ENCODE data around the gene MYO1H.

Gene MYO1H

GRCh38 chr12:109462868-109463692 lies 115.4 kb downstream of the MYO1H start (continued):
- TF ChIP-seq PRDM2 (tag by site-specific recombination; IDR thresholded peaks at IDR 0.05; ENCODE audit: borderline replicate concordance) = no peak
- no peak for TF ChIP-seq OVOL3 (tag by site-specific recombination; IDR thresholded peaks at IDR 0.05)
- TF ChIP-seq ZIC2 (tag by site-specific recombination; IDR thresholded peaks at IDR 0.05) = peak; percentile 96
- TF ChIP-seq SP2 (tag by site-specific recombination; IDR thresholded peaks at IDR 0.05) = 0 out of 2 replicates have a peak, but pooled peaks have one; percentile 20
- peak; percentile 56; the same call in 1 of the 2 replicates for TF ChIP-seq TCF7L2 (IDR thresholded peaks at IDR 0.05; ENCODE audit: borderline replicate concordance, low read depth, low read length)
- no peak for TF ChIP-seq ZSCAN30 (tag by site-specific recombination; IDR thresholded peaks at IDR 0.05)
- no peak for TF ChIP-seq GLI4 (tag by site-specific recombination; IDR thresholded peaks at IDR 0.05)
- TF ChIP-seq REPIN1 (tag by site-specific recombination; IDR thresholded peaks at IDR 0.05; ENCODE audit: low read depth) = no peak
- peak; percentile 35; the same call in 1 of the 2 replicates for TF ChIP-seq PRDM6 (tag by site-specific recombination; IDR thresholded peaks at IDR 0.05)
- peak; percentile 49 for TF ChIP-seq ZXDB (tag by site-specific recombination; IDR thresholded peaks at IDR 0.05)
- TF ChIP-seq ZNF391 (tag by site-specific recombination; IDR thresholded peaks at IDR 0.05; ENCODE audit: borderline replicate concordance, low read depth) = no peak
- no peak for TF ChIP-seq ZNF416 (tag by site-specific recombination; IDR thresholded peaks at IDR 0.05)
- 0 out of 2 replicates have a peak, but pooled peaks have one; percentile 28 for TF ChIP-seq ZNF366 (tag by site-specific recombination; conservative IDR thresholded peaks at IDR 0.05)
- TF ChIP-seq ZNF335 (tag by site-specific recombination; conservative IDR thresholded peaks at IDR 0.05) = 0 out of 2 replicates have a peak, but pooled peaks have one; percentile 25
- no peak for TF ChIP-seq ZNF37A (tag by site-specific recombination; IDR thresholded peaks at IDR 0.05)
- peak; percentile 72 for TF ChIP-seq SP7 (tag by site-specific recombination; IDR thresholded peaks at IDR 0.05)
- TF ChIP-seq GLIS1 (tag by site-specific recombination; IDR thresholded peaks at IDR 0.05) = peak; percentile 96
- TF ChIP-seq ZNF623 (tag by site-specific recombination; IDR thresholded peaks at IDR 0.05) = no peak
- TF ChIP-seq ZNF510 (tag by site-specific recombination; IDR thresholded peaks at IDR 0.05; ENCODE audit: insufficient replicate concordance) = no peak
- peak; percentile 86 for TF ChIP-seq FEZF1 (tag by site-specific recombination; IDR thresholded peaks at IDR 0.05)
- TF ChIP-seq ZNF664 (tag by site-specific recombination; IDR thresholded peaks at IDR 0.05) = no peak
- TF ChIP-seq ZNF146 (tag by site-specific recombination; IDR thresholded peaks at IDR 0.05) = no peak
- TF ChIP-seq ZNF223 (tag by site-specific recombination; IDR thresholded peaks at IDR 0.05) = no peak
- TF ChIP-seq SCRT2 (tag by site-specific recombination; IDR thresholded peaks at IDR 0.05) = no peak
- no peak for TF ChIP-seq ZNF26 (tag by site-specific recombination; IDR thresholded peaks at IDR 0.05)
- TF ChIP-seq PRDM1 (tag by site-specific recombination; IDR thresholded peaks at IDR 0.05) = no peak; the same call in 1 of the 2 replicates
- TF ChIP-seq CTCF (tag by site-specific recombination; IDR thresholded peaks at IDR 0.05) = no peak
- peak; percentile 65 for TF ChIP-seq ZBTB17 (tag by site-specific recombination; IDR thresholded peaks at IDR 0.05)
- no peak for TF ChIP-seq MZF1 (tag by site-specific recombination; IDR thresholded peaks at IDR 0.05; ENCODE audit: borderline replicate concordance)
- peak; percentile 25; the same call in 1 of the 2 replicates for TF ChIP-seq ZNF660 (tag by site-specific recombination; IDR thresholded peaks at IDR 0.05)
